ENCODE data around the gene CCNO.

Gene CCNO

GRCh38 chr5:55241746-55242145, 8.3 kb upstream of the CCNO start:
- no peak overlapping the region for H3K4me3 ChIP-seq (ENCODE audit: low read depth, low read length)
- no peak for DNase-seq (ENCODE audit: low read depth)
- TF ChIP-seq CTCF (IDR thresholded peaks at IDR 0.05; ENCODE audit: low read depth, low read length, missing control alignments): no peak

- no peak overlapping the region for H3K4me3 ChIP-seq (ENCODE audit: low read depth, low read length)
- no peak for TF ChIP-seq CTCF (IDR thresholded peaks at IDR 0.05; ENCODE audit: low read depth, low read length, missing control alignments)
- no peak for DNase-seq (ENCODE audit: low read depth)
These were observed 3.4 kb upstream of the CCNO start for GRCh38 chr5:55236800-55237199.

- TF ChIP-seq CTCF (IDR thresholded peaks at IDR 0.05; ENCODE audit: low read depth, low read length, missing control alignments): no peak
- H3K4me3 ChIP-seq (ENCODE audit: low read depth, low read length): peak overlapping the region; percentile 54
- no peak for DNase-seq (ENCODE audit: low read depth)
These were observed 803 bp upstream of the CCNO start for GRCh38 chr5:55234121-55234700.

- no peak for TF ChIP-seq CTCF (IDR thresholded peaks at IDR 0.05; ENCODE audit: low read depth, low read length, missing control alignments)
- no peak for DNase-seq (ENCODE audit: low read depth)
- H3K4me3 ChIP-seq (ENCODE audit: low read depth, low read length): peak overlapping the region; percentile 54
These were observed 980 bp downstream of the CCNO start for GRCh38 chr5:55232271-55232984.

- no peak for TF ChIP-seq CTCF (IDR thresholded peaks at IDR 0.05; ENCODE audit: low read depth, low read length, missing control alignments)
- DNase-seq (ENCODE audit: low read depth): no peak
- no peak overlapping the region for H3K4me3 ChIP-seq (ENCODE audit: low read depth, low read length)
These were observed 1.5 kb downstream of the CCNO start for GRCh38 chr5:55231919-55232270.

- H3K4me3 ChIP-seq (ENCODE audit: low read depth, low read length): no peak overlapping the region
- no peak for TF ChIP-seq CTCF (IDR thresholded peaks at IDR 0.05; ENCODE audit: low read depth, low read length, missing control alignments)
- no peak for DNase-seq (ENCODE audit: low read depth)
These were observed 2.1 kb downstream of the CCNO start for GRCh38 chr5:55231029-55231918.

Measured in GM12864 (cell line).